HCT116 (cell line): ENCODE results near the gene CDK2AP2.

Source experiments
- ATF3 ChIP-seq: IDR thresholded peaks from 2 replicates; pipeline ENCODE4 v1.6.1; 2012
- CBX3 ChIP-seq: IDR thresholded peaks from 2 replicates; pipeline ENCODE4 v1.6.1; 2012; ENCODE audit warnings: low read depth
- CTCF ChIP-seq, 3 experiments: fragments of 200-600 bp in 1 of 3; sonication (generic) in 1 of 3; IDR thresholded peaks in 2 of 3; conservative IDR thresholded peaks in 1 of 3; 2 replicates each; pipeline ENCODE4 v1.5.1; 2012 to 2017; ENCODE audit warnings: low read depth in 2 of 3, low read length in 2 of 3, antibody characterized with exemption in 1 of 3, borderline replicate concordance in 1 of 3, control low read depth in 1 of 3, mild to moderate bottlenecking in 1 of 3, mixed read lengths in 1 of 3, mixed run types in 1 of 3, moderate library complexity in 1 of 3; ENCODE audit not compliant: insufficient read depth in 1 of 3
- EZH2 ChIP-seq: fragments of 200-600 bp; sonication (generic); IDR thresholded peaks from 2 replicates; pipeline ENCODE4 v1.6.1; 2017; ENCODE audit warnings: antibody characterized with exemption, mixed run types
- JUND ChIP-seq: IDR thresholded peaks from 2 replicates; pipeline ENCODE4 v1.6.1; 2012
- MAX ChIP-seq: IDR thresholded peaks from 2 replicates; pipeline ENCODE4 v1.6.1; 2012
- REST ChIP-seq: IDR thresholded peaks from 2 replicates; pipeline ENCODE4 v1.6.1; 2012; ENCODE audit warnings: low read depth
- SP1 ChIP-seq: IDR thresholded peaks from 2 replicates; pipeline ENCODE4 v1.6.1; 2012; ENCODE audit warnings: low read depth

- TF ChIP-seq EZH2 (no peak), REST (no peak), CBX3 (no peak), JUND (no peak), CTCF (IDR thresholded peaks at IDR 0.05 in 2 of 3, conservative IDR thresholded peaks at IDR 0.05 in 1 of 3; ENCODE audit: borderline replicate concordance in 1 of 3, insufficient read depth in 1 of 3, low read depth in 2 of 3, low read length in 2 of 3) (no peak), ATF3 (no peak), SP1 (no peak), MAX (no peak)
These were observed 642 bp upstream of the CDK2AP2 start for GRCh38 chr11:67508486-67509121.
